Activated naive CD4-positive, alpha-beta T cell treated with anti-CD3 and anti-CD28 coated beads for 36 hours (primary cell): ENCODE measurements around the gene TEX54. TPM values are rescaled to one million over a fixed set of nuclear protein-coding genes. Genes with fewer than 3 reads are reported as not detected.
A peak's percentile ranks its signal among the peaks of the same experiment; 100 is the strongest.
"Not testable (repeated sequence)": the region's sequence is repeated elsewhere in the genome, so short reads cannot be mapped to it uniquely, and the experiment has no call there.

Experiments used
- CTCF ChIA-PET: fragments of 350-600 bp; sonication (Branson Sonifier 250); formaldehyde crosslinking; loops from one replicate; lab custom pipeline; 2021; ENCODE audit warnings: antibody characterized with exemption; lab: Charles Lee
- DNase-seq: peaks from one replicate; pipeline ENCODE4 v3.0.0-alpha.2; 2020
- H3K27ac Mint-ChIP-seq: one replicate; pipeline ENCODE4 v1.8.0; 2021; ENCODE audit warnings: mild to moderate bottlenecking, mixed read lengths
- H3K27me3 Mint-ChIP-seq: one replicate; pipeline ENCODE4 v1.8.0; 2021; ENCODE audit warnings: low read depth, mixed read lengths
- H3K36me3 Mint-ChIP-seq: one replicate; pipeline ENCODE4 v1.8.0; 2021; ENCODE audit warnings: low read depth, mixed read lengths
- H3K4me1 Mint-ChIP-seq: one replicate; pipeline ENCODE4 v1.8.0; 2021; ENCODE audit warnings: low read depth, mixed read lengths
- H3K4me3 Mint-ChIP-seq: one replicate; pipeline ENCODE4 v1.8.0; 2021; ENCODE audit warnings: mild to moderate bottlenecking, moderate library complexity, mixed read lengths
- H3K9me3 Mint-ChIP-seq: one replicate; pipeline ENCODE4 v1.8.0; 2021; ENCODE audit warnings: mixed read lengths
- intact Hi-C: fragments of 100-400 bp; cut with micrococcal nuclease; formaldehyde crosslinking; loops from one replicate; pipeline ENCODE4 v1.15.1; 2023
- total RNA-seq, 2 experiments: library from RNA; stranded (reverse); gene quantifications; one replicate each; pipeline ENCODE4 v1.2.3, GENCODE V29; 2021

TEX54 gene
- total RNA-seq, 2 experiments from 2014 or later, result not detected

DNA sequence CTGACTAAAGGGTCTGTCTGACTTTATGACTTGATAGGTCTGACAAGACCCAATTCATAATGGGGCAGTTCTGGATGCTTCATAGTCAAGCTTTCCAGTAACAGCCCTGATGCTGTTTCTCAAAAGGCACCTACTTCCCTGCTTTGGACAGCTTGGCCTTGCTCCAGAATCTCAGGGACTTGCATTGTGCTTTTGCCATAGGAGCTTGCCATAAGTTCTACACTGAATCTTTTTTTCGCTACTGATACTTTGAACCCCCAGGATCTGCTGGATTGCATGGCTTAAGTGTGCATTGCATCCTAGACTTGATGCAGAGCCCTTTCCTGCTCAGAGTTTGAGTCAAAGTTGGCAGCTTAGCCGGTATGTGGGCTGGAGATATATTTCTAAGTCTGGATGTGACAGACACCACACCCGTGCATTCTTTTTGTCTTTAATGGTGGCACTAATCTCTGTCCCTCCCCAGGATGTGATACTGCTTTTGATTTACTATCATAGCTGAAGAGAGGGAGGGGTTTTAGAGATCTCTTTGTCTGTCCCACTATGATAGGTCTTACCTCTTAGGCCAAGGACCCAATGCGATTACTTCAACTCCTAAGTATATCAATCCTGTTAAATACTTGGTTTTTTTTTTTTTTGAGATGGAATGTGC is 31.2 kb upstream of the TEX54 start:
- CTCF ChIA-PET, result interaction anchor here (0.6 to 3.6 kb wide), 6 partner anchors 10 to 78 kb away, joined by 3 to 27 read pairs (median 3); no protein-coding TSS in a partner anchor

DNA sequence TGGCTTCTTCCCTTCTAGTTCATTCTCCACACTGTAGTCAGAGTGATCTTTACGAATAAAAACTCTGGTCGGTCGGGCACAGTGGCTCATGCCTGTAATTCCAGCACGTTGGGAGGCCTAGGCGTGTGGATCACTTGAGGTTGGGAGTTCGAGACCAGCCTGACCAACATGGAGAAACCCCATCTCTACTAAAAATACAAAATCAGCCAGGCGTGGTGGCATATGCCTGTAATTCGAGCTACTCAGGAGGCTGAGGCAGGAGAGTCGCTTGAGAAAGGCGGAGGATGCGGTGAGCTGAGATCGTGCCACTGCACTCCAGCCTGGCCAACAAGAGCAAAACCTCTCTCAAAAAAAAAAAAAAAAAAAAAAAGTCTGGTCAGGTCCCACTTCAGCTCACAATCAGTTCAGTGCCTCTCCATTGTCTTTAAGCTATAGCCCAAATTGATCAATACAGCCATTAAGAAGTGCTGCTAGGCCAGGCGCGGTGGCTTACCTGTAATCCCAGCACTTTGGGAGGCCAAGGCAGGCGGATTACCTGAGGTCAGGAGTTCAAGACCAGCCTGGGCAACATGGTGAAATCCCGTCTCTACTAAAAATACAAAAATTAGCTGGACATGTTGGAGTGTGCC is 29.0 kb upstream of the TEX54 start:
- H3K27ac Mint-ChIP-seq, H3K9me3 Mint-ChIP-seq, H3K4me3 Mint-ChIP-seq, DNase-seq, H3K27me3 Mint-ChIP-seq: not testable (repeated sequence)
- Mint-ChIP-seq H3K36me3 (peaks cover 35% of the 10 kb centered on the region), H3K4me1 (peaks cover 46% of the 10 kb centered on the region)
- intact Hi-C loops, result loop anchor here (1.0 to 5.0 kb wide), 4 partner anchors 74 to 469 kb away; partner anchors contain the start of genes TMEM179B and TTC9C
- CTCF ChIA-PET, result interaction anchor here (0.6 to 3.6 kb wide), 13 partner anchors 11 to 574 kb away, joined by 3 to 27 read pairs (median 4); no protein-coding TSS in a partner anchor

More for the DNA sequence above, 31.2 kb upstream of the TEX54 start:
- Mint-ChIP-seq H3K4me1 (peaks cover 30% of the 10 kb centered on the region), H3K36me3 (peaks cover 25% of the 10 kb centered on the region), H3K4me3 (no peak overlapping the region), H3K27ac (no peak overlapping the region), H3K9me3 (no peaks in the 10 kb centered on the region), H3K27me3 (no peaks in the 10 kb centered on the region)
- DNase-seq, result no peak
- intact Hi-C loops, result loop anchor here (2.0 to 5.0 kb wide), 2 partner anchors 135 to 472 kb away; partner anchors contain the start of gene TTC9C

DNA sequence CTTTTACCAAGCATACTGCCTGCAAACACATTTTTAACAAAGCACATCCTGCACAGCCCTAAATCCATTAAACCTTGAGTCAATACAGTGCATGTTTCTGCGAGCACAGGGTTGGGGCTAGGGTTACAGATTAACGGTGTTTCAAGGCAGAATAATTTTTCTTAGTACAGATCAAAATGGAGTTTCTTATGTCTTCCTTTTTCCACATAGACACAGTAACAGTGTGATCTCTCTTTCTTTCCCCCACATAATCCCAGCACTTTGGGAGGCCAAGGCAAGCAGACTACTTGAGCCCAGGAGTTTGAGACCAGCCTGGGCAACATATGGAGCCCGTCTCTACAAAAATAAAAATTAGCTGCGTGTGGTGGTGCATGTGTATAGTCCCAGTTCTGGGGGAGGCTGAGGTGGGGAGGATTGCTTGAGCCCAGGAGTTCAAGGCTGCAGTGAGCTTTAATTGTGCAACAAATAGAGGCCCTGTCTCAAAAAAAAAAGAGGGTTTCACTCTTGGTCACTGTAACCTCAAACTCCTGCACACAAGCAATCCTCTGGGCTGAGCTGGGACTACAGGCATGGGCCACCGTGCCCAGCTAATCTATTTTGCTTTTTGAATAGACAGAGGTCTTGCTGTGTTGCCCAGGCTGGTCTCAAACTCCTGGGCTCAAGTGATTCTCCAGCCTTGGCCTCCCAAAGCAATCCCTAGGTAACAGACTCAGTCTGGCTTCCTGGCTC is 28.4 kb upstream of the TEX54 start:
- Mint-ChIP-seq H3K27ac (no peak overlapping the region), H3K4me3 (no peak overlapping the region)

DNA sequence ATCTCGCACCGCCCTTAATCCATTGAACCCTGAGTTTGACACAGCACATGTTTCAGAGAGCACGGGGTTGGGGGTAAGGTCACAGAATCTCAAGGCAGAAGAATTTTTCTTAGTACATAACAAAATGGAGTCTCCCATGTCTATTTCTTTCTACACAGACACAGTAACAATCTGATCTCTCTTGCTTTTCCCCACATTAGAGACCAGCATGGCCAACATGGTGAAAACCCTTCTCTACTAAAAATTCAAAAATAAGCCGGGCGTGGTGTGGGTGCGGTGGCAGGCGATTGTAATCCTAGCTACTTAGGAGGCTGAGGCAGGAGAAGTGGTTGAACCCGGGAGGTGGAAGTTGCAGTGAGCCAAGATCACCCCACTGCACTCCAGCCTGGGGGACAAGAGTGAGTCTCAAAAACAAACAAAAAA is 26.7 kb upstream of the TEX54 start:
- H3K4me1 Mint-ChIP-seq, result peaks cover 46% of the 10 kb centered on the region
- H3K27me3 Mint-ChIP-seq, H3K9me3 Mint-ChIP-seq, CTCF ChIA-PET, H3K4me3 Mint-ChIP-seq, H3K27ac Mint-ChIP-seq, DNase-seq: not testable (repeated sequence)
- H3K36me3 Mint-ChIP-seq, result peaks cover 53% of the 10 kb centered on the region
- intact Hi-C loops, result loop anchor here (5.0 kb wide), 1 partner anchor 187 kb away; the partner anchor contains the start of genes LBHD1 and UQCC3

More for the DNA sequence above, 28.4 kb upstream of the TEX54 start:
- Mint-ChIP-seq H3K4me1 (peaks cover 46% of the 10 kb centered on the region), H3K9me3 (no peaks in the 10 kb centered on the region), H3K36me3 (peaks cover 37% of the 10 kb centered on the region), H3K27me3 (no peaks in the 10 kb centered on the region)
- no peak for DNase-seq
- intact Hi-C loops, result loop anchor here (5.0 kb wide), 1 partner anchor 469 kb away; no protein-coding TSS in a partner anchor
- CTCF ChIA-PET, result interaction anchor here (0.9 to 3.6 kb wide), 9 partner anchors 10 to 92 kb away, joined by 3 to 27 read pairs (median 4); no protein-coding TSS in a partner anchor

DNA sequence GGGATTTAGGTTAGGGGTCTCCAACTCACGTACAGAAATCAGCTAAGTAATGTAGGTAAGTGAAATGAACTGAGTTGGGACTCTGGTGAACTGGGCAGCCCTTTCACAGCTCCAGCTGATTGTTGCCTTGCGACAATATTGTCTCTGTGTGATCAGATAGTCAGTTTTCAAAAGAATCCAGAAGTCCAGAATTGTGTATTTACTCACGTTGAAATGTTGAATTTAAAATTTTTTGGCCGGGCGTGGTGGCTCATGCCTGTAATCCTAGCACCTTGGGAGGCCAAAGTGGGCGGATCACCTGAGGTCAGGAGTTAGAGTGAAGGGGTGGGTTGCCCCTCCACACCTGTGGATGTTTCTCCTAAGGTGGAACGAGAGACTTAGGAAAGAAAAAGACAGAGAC is 25.6 kb upstream of the TEX54 start:
- Mint-ChIP-seq H3K4me3 (peak overlapping the region; percentile 99), H3K27ac (no peak overlapping the region), H3K36me3 (peaks cover 59% of the 10 kb centered on the region), H3K27me3 (no peaks in the 10 kb centered on the region), H3K9me3 (no peaks in the 10 kb centered on the region), H3K4me1 (peaks cover 52% of the 10 kb centered on the region)
- CTCF ChIA-PET, result interaction anchor here (0.7 to 3.4 kb wide), 4 partner anchors 9 to 132 kb away, joined by 3 to 28 read pairs (median 4); partner anchors contain the start of gene TMEM179B
- intact Hi-C loops, result loop anchor here (5.0 kb wide), 1 partner anchor 186 kb away; the partner anchor contains the start of genes LBHD1 and UQCC3
- DNase-seq, result no peak

DNA sequence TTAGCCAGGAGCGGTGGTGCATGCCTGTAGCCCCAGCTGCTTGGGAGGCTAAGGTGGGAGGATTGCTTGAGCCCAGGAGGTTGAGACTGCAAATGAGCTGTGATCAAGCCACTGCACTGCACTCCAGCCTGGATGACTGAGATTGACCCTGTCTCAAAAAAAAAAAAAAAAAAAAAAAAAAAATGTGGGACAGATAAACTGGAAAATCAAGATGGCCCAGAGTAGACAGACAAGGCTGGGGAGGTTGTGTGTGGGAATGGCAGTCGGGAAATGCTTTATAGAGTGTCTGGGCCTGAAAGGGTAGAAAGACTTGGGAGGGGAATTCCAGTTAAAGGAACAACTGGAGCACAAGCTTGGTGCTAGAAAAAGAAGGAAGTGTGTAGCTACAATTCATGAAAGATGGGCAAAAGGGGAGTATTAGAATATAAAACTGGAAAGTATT is 24.9 kb upstream of the TEX54 start:
- DNase-seq, result no peak
- Mint-ChIP-seq H3K36me3 (peaks cover 63% of the 10 kb centered on the region), H3K4me3 (peak overlapping the region; percentile 99), H3K27ac (peak overlapping the region; percentile 57), H3K4me1 (peaks cover 54% of the 10 kb centered on the region), H3K27me3 (no peaks in the 10 kb centered on the region), H3K9me3 (no peaks in the 10 kb centered on the region)
- intact Hi-C loops, result loop anchor here (5.0 kb wide), 1 partner anchor 185 kb away; the partner anchor contains the start of genes LBHD1 and UQCC3
- CTCF ChIA-PET, result interaction anchor here (0.8 to 3.4 kb wide), 5 partner anchors 8 to 131 kb away, joined by 3 to 28 read pairs (median 3); partner anchors contain the start of genes SLC3A2 and TMEM179B

DNA sequence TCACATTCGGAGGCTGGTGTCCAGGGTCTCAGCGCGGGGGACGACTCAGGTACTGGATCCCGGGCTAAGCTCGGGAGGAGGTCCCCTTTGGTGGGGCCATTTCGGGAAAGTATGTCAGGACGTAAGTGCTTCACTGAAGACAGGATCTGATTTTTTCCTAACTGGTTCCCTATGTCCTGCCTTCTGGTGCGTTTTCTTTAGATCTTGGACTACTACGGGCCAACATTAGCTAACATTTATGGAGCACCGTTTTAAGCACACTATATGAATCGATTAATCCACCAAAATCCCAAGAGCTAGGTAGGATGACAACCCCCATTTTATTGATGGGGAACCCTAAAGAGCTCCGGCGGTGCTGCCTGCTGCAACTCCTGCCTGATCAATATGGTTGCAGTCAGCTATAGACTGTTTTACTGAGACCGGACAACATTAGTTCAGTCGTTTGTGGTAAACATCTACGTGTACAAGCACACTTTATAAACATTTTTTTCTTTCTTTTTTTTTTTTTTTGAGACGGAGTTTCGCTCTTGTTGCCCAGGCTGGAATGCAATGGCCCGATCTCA is 23.8 kb upstream of the TEX54 start:
- peak overlapping the region; percentile 96 for H3K27ac Mint-ChIP-seq
- peaks cover 72% of the 10 kb centered on the region for H3K36me3 Mint-ChIP-seq
- peaks cover 59% of the 10 kb centered on the region for H3K4me1 Mint-ChIP-seq
- no peaks in the 10 kb centered on the region for H3K9me3 Mint-ChIP-seq
- H3K27me3 Mint-ChIP-seq, result no peaks in the 10 kb centered on the region
- intact Hi-C loops, result loop anchor here (1.0 to 5.0 kb wide), 5 partner anchors 25 to 184 kb away; partner anchors contain the start of genes HNRNPUL2, LBHD1, TAF6L and TMEM179B
- no peak for DNase-seq
- H3K4me3 Mint-ChIP-seq, result peak overlapping the region; percentile 99
- CTCF ChIA-PET, result interaction anchor here (0.6 to 3.4 kb wide), 11 partner anchors 9 to 284 kb away, joined by 3 to 28 read pairs (median 4); partner anchors contain the start of genes SLC3A2 and TMEM179B

DNA sequence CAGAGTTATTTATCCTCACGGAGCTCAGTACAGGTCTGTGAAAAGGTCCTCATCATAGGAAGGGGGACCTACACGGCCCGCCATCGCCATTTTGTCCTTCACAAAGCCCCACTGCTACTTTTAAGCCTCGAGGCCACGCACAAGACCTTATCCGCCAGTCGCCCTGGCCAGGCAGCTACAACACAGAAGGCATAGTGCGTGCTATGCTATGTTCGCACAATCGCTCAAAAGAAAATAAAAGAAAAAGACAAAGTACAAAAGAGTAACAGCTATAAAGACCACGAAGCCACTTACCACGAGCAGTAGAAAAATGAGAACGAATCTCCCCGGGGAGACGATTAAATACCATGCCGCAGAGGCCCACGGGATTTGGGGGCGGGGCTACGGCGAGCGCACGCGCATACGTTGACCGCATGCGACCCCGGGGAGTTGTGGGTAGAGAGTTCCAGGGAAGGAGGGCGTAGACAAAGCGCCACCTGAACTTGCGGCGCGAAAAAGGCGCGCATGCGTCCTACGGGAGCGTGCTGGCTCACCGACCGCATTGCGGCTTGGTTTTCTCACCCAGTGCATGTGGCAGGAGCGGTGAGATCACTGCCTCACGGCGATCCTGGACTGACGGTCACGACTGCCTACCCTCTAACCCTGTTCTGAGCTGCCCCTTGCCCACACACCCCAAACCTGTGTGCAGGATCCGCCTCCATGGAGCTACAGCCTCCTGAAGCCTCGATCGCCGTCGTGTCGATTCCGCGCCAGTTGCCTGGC is 23.1 kb upstream of the TEX54 start:
- peak; percentile 98 for DNase-seq
- H3K4me3 Mint-ChIP-seq, result peak overlapping the region; percentile 99

DNA sequence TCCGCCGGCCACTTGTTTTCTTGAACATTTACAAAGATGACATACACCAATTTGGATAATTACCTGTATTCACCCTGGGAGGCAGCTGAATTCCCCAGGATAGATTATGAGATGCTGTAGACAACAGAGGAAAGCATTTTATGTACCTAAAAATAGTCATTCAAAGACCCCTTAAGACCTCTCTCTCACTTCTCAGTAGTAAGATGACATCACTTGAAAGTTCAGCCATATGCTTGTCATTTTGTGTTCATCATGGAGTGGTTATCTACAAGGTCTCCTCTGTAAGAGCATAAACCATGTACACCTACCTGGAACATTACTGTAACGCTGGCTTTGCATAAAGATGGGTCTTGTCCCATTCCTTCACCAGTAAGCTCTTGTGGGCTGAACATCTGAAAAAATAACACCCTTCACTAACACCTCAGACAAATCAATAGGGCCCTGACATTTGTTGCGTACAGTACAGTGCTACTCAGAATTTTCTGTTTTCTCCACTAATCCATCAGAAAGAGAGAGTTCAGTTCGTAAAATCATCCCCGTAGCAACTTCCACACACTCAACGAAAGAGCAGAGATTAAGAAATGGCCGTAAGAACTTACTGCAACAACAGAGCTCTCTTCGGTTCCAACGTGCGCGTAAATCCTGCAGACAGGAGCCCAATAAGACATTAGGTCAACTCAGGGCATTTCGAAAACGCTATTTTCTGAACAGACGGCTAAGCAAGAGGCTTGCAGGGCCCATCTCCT is 22.4 kb upstream of the TEX54 start:
- intact Hi-C loops, result loop anchor here (1.0 to 5.0 kb wide), 4 partner anchors 13 to 256 kb away; partner anchors contain the start of genes LBHD1, NXF1 and UQCC3
- CTCF ChIA-PET, result interaction anchor here (0.6 to 3.4 kb wide), 6 partner anchors 10 to 104 kb away, joined by 4 to 28 read pairs (median 4); partner anchors contain the start of gene TMEM179B
- Mint-ChIP-seq H3K9me3 (no peaks in the 10 kb centered on the region), H3K27me3 (no peaks in the 10 kb centered on the region), H3K36me3 (peaks cover 72% of the 10 kb centered on the region), H3K4me1 (peaks cover 49% of the 10 kb centered on the region), H3K4me3 (peak overlapping the region; percentile 99), H3K27ac (peak overlapping the region; percentile 96)
- DNase-seq, result no peak

More for the DNA sequence above, 23.1 kb upstream of the TEX54 start:
- Mint-ChIP-seq H3K4me1 (peaks cover 53% of the 10 kb centered on the region), H3K9me3 (no peaks in the 10 kb centered on the region), H3K36me3 (peaks cover 72% of the 10 kb centered on the region), H3K27ac (peak overlapping the region; percentile 96), H3K27me3 (no peaks in the 10 kb centered on the region)
- intact Hi-C loops, result loop anchor here (1.0 to 5.0 kb wide), 7 partner anchors 13 to 183 kb away; partner anchors contain the start of genes HNRNPUL2, LBHD1, NXF1 and TAF6L
- CTCF ChIA-PET, result interaction anchor here (0.6 to 3.4 kb wide), 12 partner anchors 10 to 284 kb away, joined by 3 to 28 read pairs (median 4); partner anchors contain the start of genes SLC3A2 and TMEM179B
